ENCODE results near the gene UQCC5. TPM values are rescaled to one million over a fixed set of nuclear protein-coding genes. Genes with fewer than 3 reads are reported as not detected.

Gene UQCC5
- total and polyA plus RNA-seq, 4 donors, result 3.3 to 39.9 (median 6.8) TPM

GRCh38 chr3:52513281-52513680, 23.1 kb upstream of the UQCC5 start:
- no peaks in the 10 kb centered on the region for H3K36me3 ChIP-seq (ENCODE audit: control insufficient read depth in 4 of 4, insufficient read depth in 3 of 4, low read depth in 1 of 4, low read length in 3 of 4)
- TF ChIP-seq ZBTB33 (IDR thresholded peaks at IDR 0.05) (no peak), GABPA (IDR thresholded peaks at IDR 0.05 in 1 of 2, conservative IDR thresholded peaks at IDR 0.05 in 1 of 2) (no peak), CTCF (IDR thresholded peaks at IDR 0.05; ENCODE audit: low read depth, low read length, missing input control) (no peak), RAD21 (IDR thresholded peaks at IDR 0.05) (no peak), NR2F2 (IDR thresholded peaks at IDR 0.05) (no peak), EGR1 (IDR thresholded peaks at IDR 0.05; ENCODE audit: low read depth in 2 of 2) (no peak), JUND (IDR thresholded peaks at IDR 0.05) (no peak), SP1 (IDR thresholded peaks at IDR 0.05) (no peak), YY1 (IDR thresholded peaks at IDR 0.05) (no peak)
- H3K27me3 ChIP-seq (ENCODE audit: control insufficient read depth in 4 of 4, insufficient read depth in 4 of 4, low read length in 3 of 4), result no peaks in the 10 kb centered on the region
- no peak for DNase-seq (ENCODE audit: low spot score)
- no peaks in the 10 kb centered on the region for H3K9me3 ChIP-seq (ENCODE audit: control insufficient read depth in 4 of 4, low read length in 3 of 4)
- no peak overlapping the region for H3K9ac ChIP-seq (ENCODE audit: low read depth in 1 of 2, low read length in 2 of 2)
- 95% methylated on average over 7 of the region's 7 CpGs for WGBS
- H3K4me3 ChIP-seq (ENCODE audit: low read depth in 1 of 3, low read length in 3 of 3), result no peak overlapping the region
- H3K27ac ChIP-seq (ENCODE audit: low read depth in 1 of 2, low read length in 2 of 2), result no peak overlapping the region
- H3K4me1 ChIP-seq (ENCODE audit: control insufficient read depth in 4 of 4, insufficient read depth in 4 of 4, low read length in 3 of 4), result no peaks in the 10 kb centered on the region

- H3K36me3 ChIP-seq (ENCODE audit: control insufficient read depth in 4 of 4, insufficient read depth in 3 of 4, low read depth in 1 of 4, low read length in 3 of 4), result no peaks in the 10 kb centered on the region
- H3K9ac ChIP-seq (ENCODE audit: low read depth in 1 of 2, low read length in 2 of 2), result no peak overlapping the region
- TF ChIP-seq RXRA (IDR thresholded peaks at IDR 0.05) (no peak), HNF4A (conservative IDR thresholded peaks at IDR 0.05) (no peak), SP1 (IDR thresholded peaks at IDR 0.05) (no peak), GABPA (IDR thresholded peaks at IDR 0.05 in 1 of 2, conservative IDR thresholded peaks at IDR 0.05 in 1 of 2) (no peak), REST (IDR thresholded peaks at IDR 0.05) (no peak), CTCF (IDR thresholded peaks at IDR 0.05; ENCODE audit: low read depth, low read length, missing input control) (no peak), ZBTB33 (IDR thresholded peaks at IDR 0.05) (no peak), NR2F2 (IDR thresholded peaks at IDR 0.05) (no peak), FOXA2 (IDR thresholded peaks at IDR 0.05) (no peak), MAX (IDR thresholded peaks at IDR 0.05) (no peak), TAF1 (conservative IDR thresholded peaks at IDR 0.05) (no peak), EGR1 (IDR thresholded peaks at IDR 0.05; ENCODE audit: low read depth in 2 of 2) (no peak), FOXA1 (IDR thresholded peaks at IDR 0.05) (no peak), RAD21 (IDR thresholded peaks at IDR 0.05) (no peak), YY1 (IDR thresholded peaks at IDR 0.05) (no peak)
- H3K27ac ChIP-seq (ENCODE audit: low read depth in 1 of 2, low read length in 2 of 2), result no peak overlapping the region
- no peak overlapping the region for H3K4me3 ChIP-seq (ENCODE audit: low read depth in 1 of 3, low read length in 3 of 3)
- no peaks in the 10 kb centered on the region for H3K4me1 ChIP-seq (ENCODE audit: control insufficient read depth in 4 of 4, insufficient read depth in 4 of 4, low read length in 3 of 4)
- 92% methylated on average over 11 of the region's 11 CpGs for WGBS
- no peak for DNase-seq (ENCODE audit: low spot score)
- no peaks in the 10 kb centered on the region for H3K9me3 ChIP-seq (ENCODE audit: control insufficient read depth in 4 of 4, low read length in 3 of 4)
- H3K27me3 ChIP-seq (ENCODE audit: control insufficient read depth in 4 of 4, insufficient read depth in 4 of 4, low read length in 3 of 4), result no peaks in the 10 kb centered on the region
These were observed 21.8 kb upstream of the UQCC5 start for GRCh38 chr3:52514576-52514975.

All from liver (tissue), 9 donors.